ENCODE data around the gene ALPG. TPM values are rescaled to one million over a fixed set of nuclear protein-coding genes. Genes with fewer than 3 reads are reported as not detected.

ALPG gene
- total RNA-seq, 2 experiments from 2014 or later: not detected

- Mint-ChIP-seq H3K9me3 (no peaks in the 10 kb centered on the region), H3K27ac (no peak overlapping the region), H3K36me3 (ENCODE audit: low read depth) (no peaks in the 10 kb centered on the region), H3K4me1 (ENCODE audit: low read depth) (no peaks in the 10 kb centered on the region), H3K27me3 (peaks cover 51% of the 10 kb centered on the region), H3K4me3 (no peak overlapping the region)
- TF ChIP-seq, protein P1, sequence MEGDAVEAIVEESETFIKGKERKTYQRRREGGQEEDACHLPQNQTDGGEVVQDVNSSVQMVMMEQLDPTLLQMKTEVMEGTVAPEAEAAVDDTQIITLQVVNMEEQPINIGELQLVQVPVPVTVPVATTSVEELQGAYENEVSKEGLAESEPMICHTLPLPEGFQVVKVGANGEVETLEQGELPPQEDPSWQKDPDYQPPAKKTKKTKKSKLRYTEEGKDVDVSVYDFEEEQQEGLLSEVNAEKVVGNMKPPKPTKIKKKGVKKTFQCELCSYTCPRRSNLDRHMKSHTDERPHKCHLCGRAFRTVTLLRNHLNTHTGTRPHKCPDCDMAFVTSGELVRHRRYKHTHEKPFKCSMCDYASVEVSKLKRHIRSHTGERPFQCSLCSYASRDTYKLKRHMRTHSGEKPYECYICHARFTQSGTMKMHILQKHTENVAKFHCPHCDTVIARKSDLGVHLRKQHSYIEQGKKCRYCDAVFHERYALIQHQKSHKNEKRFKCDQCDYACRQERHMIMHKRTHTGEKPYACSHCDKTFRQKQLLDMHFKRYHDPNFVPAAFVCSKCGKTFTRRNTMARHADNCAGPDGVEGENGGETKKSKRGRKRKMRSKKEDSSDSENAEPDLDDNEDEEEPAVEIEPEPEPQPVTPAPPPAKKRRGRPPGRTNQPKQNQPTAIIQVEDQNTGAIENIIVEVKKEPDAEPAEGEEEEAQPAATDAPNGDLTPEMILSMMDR (IDR thresholded peaks at IDR 0.05): no peak
- ChIA-PET CTCF (no interaction called here), POLR2A (no interaction called here)
- intact Hi-C loops (cut with micrococcal nuclease): no loop called here
- DNase-seq (no peak), ATAC-seq (no peak)
Measured at GRCh38 chr2:232386490-232386739, 20.2 kb upstream of the ALPG start.

DNA sequence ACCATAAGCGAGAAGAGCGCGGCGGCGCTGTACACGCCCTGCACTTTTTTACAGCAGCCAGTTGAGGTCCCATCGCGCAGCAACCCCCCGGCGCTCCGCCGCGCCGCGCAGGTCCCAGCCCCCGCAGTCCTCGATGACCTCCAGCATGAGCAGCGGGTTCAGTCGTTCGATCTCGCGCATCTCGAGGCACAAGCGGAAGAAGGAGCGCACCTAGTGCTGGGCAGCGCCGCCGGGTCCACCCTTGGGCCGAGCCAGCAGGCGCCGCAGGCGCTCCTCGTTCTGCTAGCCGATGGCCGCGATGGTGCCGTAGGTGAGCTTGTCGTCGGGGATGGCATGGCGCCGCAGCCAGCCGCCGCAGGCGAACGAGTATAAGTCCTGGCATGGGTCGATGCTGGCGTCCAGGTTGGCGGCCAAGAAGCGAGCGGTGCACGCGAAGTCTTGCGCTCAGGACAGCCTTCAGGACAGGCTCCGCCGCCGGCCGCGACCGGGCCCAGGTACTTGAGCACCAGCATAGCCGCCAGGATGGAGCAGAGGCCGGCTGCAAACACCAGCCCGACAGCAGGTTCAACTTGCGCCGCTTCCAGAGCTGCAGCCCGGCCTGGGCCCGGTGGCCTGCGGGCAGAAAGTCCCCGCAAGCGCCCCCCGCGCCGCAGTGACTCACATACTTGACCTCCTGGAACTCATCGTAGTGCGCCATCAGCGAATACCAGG is 19.7 kb upstream of the ALPG start:
- TF ChIP-seq, protein P1 (IDR thresholded peaks at IDR 0.05): no peak

GRCh38 chr2:232387451-232388171 is 19.0 kb upstream of the ALPG start:
- H3K4me1 Mint-ChIP-seq (ENCODE audit: low read depth): no peaks in the 10 kb centered on the region
- CTCF ChIA-PET: no interaction called here
- no peak for DNase-seq

More for the DNA sequence above, 19.7 kb upstream of the ALPG start:
- Mint-ChIP-seq H3K4me3 (no peak overlapping the region), H3K27ac (no peak overlapping the region), H3K4me1 (ENCODE audit: low read depth) (no peaks in the 10 kb centered on the region), H3K9me3 (no peaks in the 10 kb centered on the region), H3K27me3 (peaks cover 49% of the 10 kb centered on the region), H3K36me3 (ENCODE audit: low read depth) (no peaks in the 10 kb centered on the region)
- intact Hi-C loops (cut with micrococcal nuclease): no loop called here
- ATAC-seq (no peak), DNase-seq (no peak)
- CTCF ChIA-PET: no interaction called here
- POLR2A ChIA-PET: interaction anchor here (0.8 kb wide), 1 partner anchor 11 kb away, joined by 3 read pairs; no protein-coding TSS in a partner anchor

DNA sequence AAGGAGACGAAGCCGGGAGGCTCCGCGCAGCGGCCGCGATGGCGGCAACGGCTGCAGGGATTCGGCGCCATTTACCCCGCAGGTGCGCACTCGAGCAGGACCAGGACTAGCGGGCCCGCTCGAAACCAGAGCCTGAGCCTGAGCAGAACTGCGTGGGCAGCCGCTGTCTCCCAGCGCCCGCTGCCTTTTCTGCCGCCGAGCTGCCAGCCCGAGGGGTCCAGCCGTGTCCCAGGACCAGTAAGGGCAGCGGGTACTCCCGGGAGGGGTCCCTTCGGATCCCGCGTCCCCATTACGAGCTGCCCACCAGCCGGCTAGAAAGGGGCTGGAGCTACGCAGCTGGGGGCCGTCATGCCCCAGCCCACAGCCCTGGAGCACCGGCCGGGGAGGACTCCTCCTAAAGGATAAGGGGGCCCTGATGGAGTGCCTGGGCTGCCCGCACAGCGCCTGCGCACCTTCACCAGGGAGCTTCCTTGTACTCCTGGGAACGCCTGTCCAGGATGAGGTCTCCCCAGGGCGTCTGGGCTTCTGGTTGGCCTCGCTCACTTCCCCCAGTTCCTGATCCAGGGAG is 18.2 kb upstream of the ALPG start:
- intact Hi-C loops (cut with micrococcal nuclease): no loop called here
- H3K9me3 Mint-ChIP-seq: no peaks in the 10 kb centered on the region

More at GRCh38 chr2:232387451-232388171, 19.0 kb upstream of the ALPG start:
- POLR2A ChIA-PET: interaction anchor here (0.8 kb wide), 1 partner anchor 10 kb away, joined by 3 read pairs; no protein-coding TSS in a partner anchor
- intact Hi-C loops (cut with micrococcal nuclease): no loop called here
- no peak overlapping the region for H3K27ac Mint-ChIP-seq
- no peak for ATAC-seq
- TF ChIP-seq, protein P1 (IDR thresholded peaks at IDR 0.05): no peak
- H3K9me3 Mint-ChIP-seq: no peaks in the 10 kb centered on the region
- H3K4me3 Mint-ChIP-seq: no peak overlapping the region
- peaks cover 50% of the 10 kb centered on the region for H3K27me3 Mint-ChIP-seq
- H3K36me3 Mint-ChIP-seq (ENCODE audit: low read depth): no peaks in the 10 kb centered on the region

More for the DNA sequence above, 18.2 kb upstream of the ALPG start:
- H3K36me3 Mint-ChIP-seq (ENCODE audit: low read depth): no peaks in the 10 kb centered on the region
- no peak overlapping the region for H3K27ac Mint-ChIP-seq
- DNase-seq: no peak
- CTCF ChIA-PET: no interaction called here
- TF ChIP-seq, protein P1 (IDR thresholded peaks at IDR 0.05): no peak
- no peaks in the 10 kb centered on the region for H3K4me1 Mint-ChIP-seq (ENCODE audit: low read depth)
- no peak overlapping the region for H3K4me3 Mint-ChIP-seq
- H3K27me3 Mint-ChIP-seq: peaks cover 44% of the 10 kb centered on the region
- ATAC-seq: no peak
- POLR2A ChIA-PET: no interaction called here
